Gastroesophageal sphincter (tissue), 4 donors: ENCODE data around the gene HAUS8. TPM values are rescaled to one million over a fixed set of nuclear protein-coding genes. Genes with fewer than 3 reads are reported as not detected.
"Not testable (repeated sequence)": the region's sequence is repeated elsewhere in the genome, so short reads cannot be mapped to it uniquely, and the experiment has no call there.

ENCODE experiments used
- ATAC-seq: fragments of 150-250 bp; one replicate; pipeline ENCODE4 v1.9.1; 2016; ENCODE audit warnings: mild to moderate bottlenecking, moderate library complexity
- H3K27ac ChIP-seq, 4 donors: fragments of 200-600 bp; sonication (generic) in 3 of 4; 1 replicate in 3 of 4; 2 replicates in 1 of 4; pipeline ENCODE4 v1.5.1; 2016 to 2019
- H3K27me3 ChIP-seq: fragments of 200-600 bp; sonication (generic); one replicate; pipeline ENCODE4 v1.5.1; 2019
- H3K36me3 ChIP-seq, 2 donors: fragments of 200-600 bp; sonication (generic); one replicate each; pipeline ENCODE4 v1.5.1; 2019; ENCODE audit warnings: control low read depth in 1 of 2
- H3K4me1 ChIP-seq, 3 donors: fragments of 200-600 bp; sonication (generic); 1 replicate in 2 of 3; 2 replicates in 1 of 3; pipeline ENCODE4 v1.5.1; 2016 to 2019; ENCODE audit warnings: control low read depth in 2 of 3
- H3K4me3 ChIP-seq, 2 donors: fragments of 200-600 bp; sonication (generic); one replicate each; pipeline ENCODE4 v1.5.1; 2019; ENCODE audit warnings: mild to moderate bottlenecking in 1 of 2, moderate library complexity in 1 of 2
- H3K9me3 ChIP-seq, 3 donors: fragments of 200-600 bp; sonication (generic); one replicate each; pipeline ENCODE4 v1.5.1; 2017 to 2019; ENCODE audit warnings: control low read depth in 2 of 3
- CTCF ChIP-seq, 4 experiments: fragments of 200-600 bp in 2 of 4; fragments of 450-650 bp in 2 of 4; sonication (generic) in 1 of 4; IDR thresholded peaks; one replicate each; pipeline ENCODE4 v1.5.1; 2017 to 2019; ENCODE audit warnings: antibody characterized with exemption in 4 of 4, mild to moderate bottlenecking in 2 of 4, moderate library complexity in 2 of 4
- EP300 ChIP-seq: sonication (generic); formaldehyde crosslinking; IDR thresholded peaks from one replicate; pipeline ENCODE4 v1.6.1; 2017; ENCODE audit warnings: antibody characterized with exemption, mild to moderate bottlenecking
- POLR2A ChIP-seq, 2 donors: fragments of 450-650 bp; IDR thresholded peaks; one replicate each; pipeline ENCODE4 v1.6.1; 2017; ENCODE audit warnings: antibody characterized with exemption in 2 of 2, mild to moderate bottlenecking in 2 of 2, moderate library complexity in 1 of 2
- POLR2AphosphoS5 ChIP-seq: sonication (generic); formaldehyde crosslinking; IDR thresholded peaks from one replicate; pipeline ENCODE4 v1.6.1; 2017; ENCODE audit warnings: antibody characterized with exemption
- WGBS, 2 donors: methylation state at CpG; one replicate each; pipeline ENCODE4 v1.1.5; 2018; ENCODE audit warnings: low coverage in 1 of 2; 5-methylcytosine and 5-hydroxymethylcytosine counted together
- total RNA-seq, 4 donors: library from RNA; depleted of rRNA; stranded (reverse); fragments of >200 nt; gene quantifications; one replicate each; pipeline ENCODE4 v1.1.0, GENCODE V29; 2016

The HAUS8 gene
- total RNA-seq, 4 donors from 2014 or later, result 3.2 to 6.4 (median 5.5) TPM

- ATAC-seq, result no peak
- Histone ChIP-seq H3K27me3 (peaks cover 66% of the 10 kb centered on the region), H3K4me3 (no peak overlapping the region)
These were observed 49.9 kb downstream of the HAUS8 start for GRCh38 chr19:17025361-17025760.

GRCh38 chr19:17024941-17025340, 50.3 kb downstream of the HAUS8 start:
- not testable (repeated sequence) for H3K36me3 ChIP-seq, H3K4me3 ChIP-seq, H3K27ac ChIP-seq, ATAC-seq
- 90% methylated on average over 3 of the region's 8 CpGs; no CpG with 5 or more reads in 1 of the 2 donors for WGBS, 2 donors
- H3K27me3 ChIP-seq, result peaks cover 66% of the 10 kb centered on the region
- peaks cover 0 to 17% (median 0%) of the 10 kb centered on the region in 3 donors for H3K4me1 ChIP-seq
- peaks cover 0 to 31% (median 0%) of the 10 kb centered on the region in 3 donors for H3K9me3 ChIP-seq

More at GRCh38 chr19:17025361-17025760, 49.9 kb downstream of the HAUS8 start:
- WGBS, 2 donors, result 73 to 76% methylated on average over 5 of the region's 6 CpGs
- Histone ChIP-seq H3K36me3 (no peaks in the 10 kb centered on the region), H3K27ac (no peak overlapping the region), H3K9me3 (peaks cover 0 to 31% (median 0%) of the 10 kb centered on the region in 3 donors), H3K4me1 (peaks cover 0 to 17% (median 0%) of the 10 kb centered on the region in 3 donors)
- no peak for TF ChIP-seq POLR2AphosphoS5
- no peak for TF ChIP-seq POLR2A (IDR thresholded peaks at IDR 0.05)

GRCh38 chr19:17023805-17024204, 51.4 kb downstream of the HAUS8 start:
- TF ChIP-seq POLR2AphosphoS5 (no peak), EP300 (no peak), POLR2A (IDR thresholded peaks at IDR 0.05) (no peak), CTCF (IDR thresholded peaks at IDR 0.05) (no peak)
- peaks cover 0 to 31% (median 0%) of the 10 kb centered on the region in 3 donors for H3K9me3 ChIP-seq
- H3K27me3 ChIP-seq, result peaks cover 60% of the 10 kb centered on the region
- no peaks in the 10 kb centered on the region for H3K36me3 ChIP-seq
- no peak overlapping the region for H3K27ac ChIP-seq
- peaks cover 0 to 17% (median 0%) of the 10 kb centered on the region in 3 donors for H3K4me1 ChIP-seq
- 72 to 73% methylated on average over 2 of the region's 3 CpGs for WGBS, 2 donors
- ATAC-seq, result no peak
- no peak overlapping the region for H3K4me3 ChIP-seq

- no peak for ATAC-seq
- WGBS, 2 donors, result 90% methylated on average over 2 of the region's 7 CpGs; no CpG with 5 or more reads in 1 of the 2 donors
- H3K9me3 ChIP-seq, result peaks cover 0 to 31% (median 0%) of the 10 kb centered on the region in 3 donors
- no peak overlapping the region for H3K4me3 ChIP-seq
- TF ChIP-seq POLR2A (IDR thresholded peaks at IDR 0.05), result no peak
- no peak for TF ChIP-seq EP300
- TF ChIP-seq CTCF (IDR thresholded peaks at IDR 0.05), result no peak
- no peak for TF ChIP-seq POLR2AphosphoS5
- H3K27ac ChIP-seq, result no peak overlapping the region
- peaks cover 49% of the 10 kb centered on the region for H3K27me3 ChIP-seq
- H3K36me3 ChIP-seq, result no peaks in the 10 kb centered on the region
- H3K4me1 ChIP-seq, result peaks cover 0 to 17% (median 0%) of the 10 kb centered on the region in 3 donors
These were observed 52.5 kb downstream of the HAUS8 start for GRCh38 chr19:17022738-17023137.

- Histone ChIP-seq H3K27me3 (peaks cover 42% of the 10 kb centered on the region), H3K27ac (no peak overlapping the region), H3K36me3 (no peaks in the 10 kb centered on the region), H3K9me3 (peaks cover 0 to 31% (median 0%) of the 10 kb centered on the region in 3 donors), H3K4me1 (peaks cover 0 to 13% (median 0%) of the 10 kb centered on the region in 3 donors), H3K4me3 (no peak overlapping the region)
- no peak for ATAC-seq
- no peak for TF ChIP-seq POLR2A (IDR thresholded peaks at IDR 0.05)
- TF ChIP-seq POLR2AphosphoS5, result no peak
- WGBS, 2 donors, result 78% methylated on average over 4 of the region's 12 CpGs; no CpG with 5 or more reads in 1 of the 2 donors
These were observed 53.3 kb downstream of the HAUS8 start for GRCh38 chr19:17021793-17022590.

GRCh38 chr19:17021328-17021727, 53.9 kb downstream of the HAUS8 start:
- Histone ChIP-seq H3K27me3 (peaks cover 35% of the 10 kb centered on the region), H3K27ac (no peak overlapping the region), H3K4me1 (peaks cover 0 to 7% (median 0%) of the 10 kb centered on the region in 3 donors), H3K4me3 (no peak overlapping the region), H3K36me3 (no peaks in the 10 kb centered on the region), H3K9me3 (peaks cover 0 to 31% (median 0%) of the 10 kb centered on the region in 3 donors)
- no peak for ATAC-seq
- no peak for TF ChIP-seq EP300
- TF ChIP-seq CTCF (IDR thresholded peaks at IDR 0.05), result no peak
- TF ChIP-seq POLR2AphosphoS5, result no peak
- no peak for TF ChIP-seq POLR2A (IDR thresholded peaks at IDR 0.05)
- no CpG with 5 or more reads among the region's 1 CpG for WGBS, 2 donors
